GM21390 (cell line): ENCODE data around the gene R3HCC1L.
A peak's percentile ranks its signal among the peaks of the same experiment; 100 is the strongest.
"Not testable (repeated sequence)": the region's sequence is repeated elsewhere in the genome, so short reads cannot be mapped to it uniquely, and the experiment has no call there.

Experiments used
- ATAC-seq: cut with Tn5 transposase; IDR thresholded peaks from one replicate; pipeline ENCODE4 v1.9.1; 2021; ENCODE audit not compliant: unreplicated experiment

The R3HCC1L gene

GRCh38 chr10:98128802-98129201 is 5.7 kb upstream of the R3HCC1L start:
- ATAC-seq, result no peak

GRCh38 chr10:98131619-98132018 is 2.8 kb upstream of the R3HCC1L start:
- no peak for ATAC-seq

- ATAC-seq, result peak; percentile 32
These were observed 1.2 kb upstream of the R3HCC1L start for GRCh38 chr10:98133075-98133752.

- no peak for ATAC-seq
These were observed 383 bp upstream of the R3HCC1L start for GRCh38 chr10:98134117-98134430.

GRCh38 chr10:98135222-98135899 is 904 bp downstream of the R3HCC1L start:
- ATAC-seq, result peak; percentile 13

GRCh38 chr10:98136775-98137174 is 2.3 kb downstream of the R3HCC1L start:
- ATAC-seq, result not testable (repeated sequence)

GRCh38 chr10:98138031-98138430 is 3.6 kb downstream of the R3HCC1L start:
- ATAC-seq, result no peak

- ATAC-seq, result no peak
These were observed 5.0 kb downstream of the R3HCC1L start for GRCh38 chr10:98139431-98139830.

- no peak for ATAC-seq
These were observed 7.1 kb downstream of the R3HCC1L start for GRCh38 chr10:98141484-98142073.

GRCh38 chr10:98144985-98145384 is 10.5 kb downstream of the R3HCC1L start:
- no peak for ATAC-seq

- no peak for ATAC-seq
These were observed 15.4 kb downstream of the R3HCC1L start for GRCh38 chr10:98149858-98150257.

GRCh38 chr10:98150544-98150943 is 16.1 kb downstream of the R3HCC1L start:
- no peak for ATAC-seq

GRCh38 chr10:98152778-98153177 is 18.3 kb downstream of the R3HCC1L start:
- ATAC-seq, result not testable (repeated sequence)

GRCh38 chr10:98153213-98153958 is 18.9 kb downstream of the R3HCC1L start:
- ATAC-seq, result not testable (repeated sequence)

- ATAC-seq, result no peak
These were observed 19.6 kb downstream of the R3HCC1L start for GRCh38 chr10:98154076-98154475.

GRCh38 chr10:98158576-98158975 is 24.1 kb downstream of the R3HCC1L start:
- ATAC-seq, result no peak

- no peak for ATAC-seq
These were observed 29.5 kb downstream of the R3HCC1L start for GRCh38 chr10:98163941-98164340.

- peak; percentile 66 for ATAC-seq
These were observed 32.7 kb downstream of the R3HCC1L start for GRCh38 chr10:98167191-98167590.

- ATAC-seq, result peak; percentile 51
These were observed 33.7 kb downstream of the R3HCC1L start for GRCh38 chr10:98168147-98168546.

GRCh38 chr10:98168766-98169165 is 34.3 kb downstream of the R3HCC1L start:
- no peak for ATAC-seq

- peak; percentile 35 for ATAC-seq
These were observed 34.9 kb downstream of the R3HCC1L start for GRCh38 chr10:98169379-98169778.
